WI38 (cell line): ENCODE data around the gene SPTBN4.

Source experiments
- H3K4me3 ChIP-seq: 2 replicates; pipeline ENCODE4 v1.5.1; 2011; ENCODE audit warnings: low read depth, mild to moderate bottlenecking, control low read depth, low read length
- CTCF ChIP-seq: IDR thresholded peaks from 2 replicates; pipeline ENCODE4 v1.5.1; 2012; ENCODE audit warnings: low read depth, mild to moderate bottlenecking, control low read depth, low read length

The SPTBN4 gene

DNA sequence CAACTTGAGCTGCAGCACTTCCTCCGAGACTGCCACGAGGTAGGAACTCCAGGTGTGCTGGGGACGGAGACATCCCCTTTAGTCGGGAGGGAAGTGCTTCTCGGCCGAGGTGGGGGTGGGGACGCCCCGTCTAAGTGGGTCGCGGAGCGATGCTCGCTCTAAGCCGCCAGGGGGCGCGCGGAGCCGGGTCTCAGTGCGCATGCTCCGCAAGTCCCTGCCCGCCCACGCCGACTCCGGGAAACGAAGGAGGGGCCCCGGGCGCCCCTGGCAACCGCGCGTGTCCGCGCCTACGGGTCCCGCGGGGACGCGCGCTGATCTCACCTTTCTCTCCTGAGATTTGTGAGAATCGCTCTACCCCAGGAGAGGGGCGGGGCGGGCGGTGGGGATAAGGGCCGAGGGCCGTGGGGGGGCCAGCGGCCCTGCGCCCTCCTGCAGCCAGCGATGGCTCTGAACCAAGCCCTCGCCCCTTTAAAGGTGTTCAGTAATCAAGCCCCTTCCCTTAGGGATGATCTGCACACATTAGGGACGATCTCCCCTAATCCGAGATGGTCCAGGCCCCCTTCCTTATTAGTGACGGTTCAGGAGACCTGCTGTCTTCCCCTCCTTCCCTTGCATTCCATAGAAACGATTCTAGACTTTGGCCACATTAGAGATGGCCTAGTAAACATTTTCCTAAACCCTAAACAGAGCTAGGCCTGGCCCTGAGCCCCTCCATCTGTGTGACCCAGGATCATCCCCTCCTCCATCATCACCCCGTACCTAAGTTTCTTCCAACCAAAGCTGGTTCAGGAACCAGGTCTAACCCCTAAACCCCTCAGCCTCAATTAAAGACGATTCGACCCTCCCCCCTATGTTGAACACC lies 62.5 kb downstream of the SPTBN4 start:
- peak; percentile 83 for TF ChIP-seq CTCF
- peak overlapping the region; percentile 51 for H3K4me3 ChIP-seq

GRCh38 chr19:40530091-40530901 lies 63.5 kb downstream of the SPTBN4 start:
- H3K4me3 ChIP-seq = no peak overlapping the region

DNA sequence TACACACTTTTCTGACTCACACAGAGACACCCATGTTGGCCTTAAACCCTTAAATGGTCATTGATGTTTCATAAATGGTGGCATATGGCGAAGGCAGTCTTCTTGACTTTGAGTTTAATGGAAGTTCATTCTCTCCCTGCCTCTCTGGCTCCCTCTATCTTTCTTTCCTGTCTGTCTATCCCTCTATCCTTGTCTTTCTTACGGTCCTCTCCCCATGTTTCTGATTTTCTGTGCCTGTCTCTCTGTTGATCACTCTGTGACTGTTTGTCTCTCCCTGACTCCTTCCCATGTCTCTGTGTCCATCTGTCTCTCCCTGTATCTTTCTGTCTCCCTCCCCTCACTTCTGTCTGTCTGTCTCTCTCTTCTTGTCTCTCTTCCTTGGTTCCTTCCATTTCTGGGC lies 66.7 kb downstream of the SPTBN4 start:
- no peak overlapping the region for H3K4me3 ChIP-seq
- peak; percentile 12; the same call in 1 of the 2 replicates for TF ChIP-seq CTCF

More at GRCh38 chr19:40530091-40530901, 63.5 kb downstream of the SPTBN4 start:
- TF ChIP-seq CTCF = no peak

GRCh38 chr19:40534148-40534547 lies 67.3 kb downstream of the SPTBN4 start:
- H3K4me3 ChIP-seq = no peak overlapping the region
- no peak for TF ChIP-seq CTCF

GRCh38 chr19:40539070-40539469 lies 72.3 kb downstream of the SPTBN4 start:
- H3K4me3 ChIP-seq = no peak overlapping the region
- no peak for TF ChIP-seq CTCF

- no peak for TF ChIP-seq CTCF
- H3K4me3 ChIP-seq = no peak overlapping the region
Measured at GRCh38 chr19:40542202-40542859, 75.5 kb downstream of the SPTBN4 start.
